Mucosa of stomach (tissue), 1 donor: ENCODE data around the gene RNF157.
A peak's percentile ranks its signal among the peaks of the same experiment; 100 is the strongest.

Experiments
- H3K27me3 ChIP-seq: one replicate; pipeline ENCODE4 v1.7.0; 2013; ENCODE audit warnings: mild to moderate bottlenecking, low read length; ENCODE audit not compliant: control insufficient read depth, insufficient read depth
- H3K36me3 ChIP-seq: one replicate; pipeline ENCODE4 v1.7.0; 2013; ENCODE audit warnings: low read length; ENCODE audit not compliant: control insufficient read depth, insufficient read depth
- H3K4me1 ChIP-seq: one replicate; pipeline ENCODE4 v1.7.0; 2013; ENCODE audit warnings: mild to moderate bottlenecking, low read length; ENCODE audit not compliant: control insufficient read depth, insufficient read depth
- H3K4me3 ChIP-seq: one replicate; pipeline ENCODE4 v1.7.0; 2013; ENCODE audit warnings: low read length
- H3K9ac ChIP-seq: one replicate; pipeline ENCODE4 v1.7.0; 2013; ENCODE audit warnings: mild to moderate bottlenecking, low read length, moderate library complexity
- H3K9me3 ChIP-seq: one replicate; pipeline ENCODE4 v1.7.0; 2013; ENCODE audit warnings: mild to moderate bottlenecking, low read length, moderate library complexity; ENCODE audit not compliant: control insufficient read depth
- donor health status: Pancreatic carcinoma.

RNF157 gene

DNA sequence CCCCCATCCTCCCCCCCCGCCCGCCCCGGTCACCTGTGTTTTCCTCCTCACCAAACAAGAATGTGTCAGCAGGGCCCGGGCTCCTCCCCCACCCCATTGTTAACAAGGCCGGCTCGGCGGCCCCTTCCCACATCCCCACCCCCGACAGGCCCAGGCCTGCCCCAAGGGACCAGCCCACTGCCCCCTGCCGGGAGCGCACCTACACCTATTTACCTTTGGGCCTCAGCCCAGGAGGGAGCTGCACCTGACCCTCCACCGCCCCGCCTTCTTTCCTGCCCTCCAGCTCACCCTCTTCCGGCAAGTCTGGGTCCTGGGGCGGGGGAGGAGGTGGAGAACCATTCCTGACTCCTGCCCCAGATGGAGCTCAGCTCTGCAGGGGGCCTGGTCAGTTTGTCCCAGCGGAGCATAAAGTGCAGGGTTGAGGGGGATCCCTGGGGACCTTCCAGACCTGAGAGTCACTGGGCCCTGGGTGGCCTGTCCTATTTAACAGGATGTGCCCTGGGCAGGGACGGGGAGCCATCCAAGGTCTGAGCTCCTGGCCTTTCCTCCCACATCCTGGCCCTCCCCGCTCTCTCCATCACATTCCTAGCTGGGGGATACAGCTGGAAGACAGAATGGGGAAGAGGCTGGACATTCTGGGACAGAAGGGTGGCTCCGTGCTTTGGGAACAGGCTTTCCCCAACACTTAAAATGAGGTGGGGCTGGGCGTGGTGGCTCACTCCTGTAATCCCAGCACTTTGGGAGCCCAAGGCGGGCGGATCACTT lies 107.5 kb downstream of the RNF157 start:
- H3K9ac ChIP-seq = peak overlapping the region; percentile 31
- H3K27me3 ChIP-seq = peaks cover 15% of the 10 kb centered on the region
- H3K9me3 ChIP-seq = no peaks in the 10 kb centered on the region
- no peaks in the 10 kb centered on the region for H3K36me3 ChIP-seq
- H3K4me3 ChIP-seq = no peak overlapping the region
- peaks cover 7% of the 10 kb centered on the region for H3K4me1 ChIP-seq

DNA sequence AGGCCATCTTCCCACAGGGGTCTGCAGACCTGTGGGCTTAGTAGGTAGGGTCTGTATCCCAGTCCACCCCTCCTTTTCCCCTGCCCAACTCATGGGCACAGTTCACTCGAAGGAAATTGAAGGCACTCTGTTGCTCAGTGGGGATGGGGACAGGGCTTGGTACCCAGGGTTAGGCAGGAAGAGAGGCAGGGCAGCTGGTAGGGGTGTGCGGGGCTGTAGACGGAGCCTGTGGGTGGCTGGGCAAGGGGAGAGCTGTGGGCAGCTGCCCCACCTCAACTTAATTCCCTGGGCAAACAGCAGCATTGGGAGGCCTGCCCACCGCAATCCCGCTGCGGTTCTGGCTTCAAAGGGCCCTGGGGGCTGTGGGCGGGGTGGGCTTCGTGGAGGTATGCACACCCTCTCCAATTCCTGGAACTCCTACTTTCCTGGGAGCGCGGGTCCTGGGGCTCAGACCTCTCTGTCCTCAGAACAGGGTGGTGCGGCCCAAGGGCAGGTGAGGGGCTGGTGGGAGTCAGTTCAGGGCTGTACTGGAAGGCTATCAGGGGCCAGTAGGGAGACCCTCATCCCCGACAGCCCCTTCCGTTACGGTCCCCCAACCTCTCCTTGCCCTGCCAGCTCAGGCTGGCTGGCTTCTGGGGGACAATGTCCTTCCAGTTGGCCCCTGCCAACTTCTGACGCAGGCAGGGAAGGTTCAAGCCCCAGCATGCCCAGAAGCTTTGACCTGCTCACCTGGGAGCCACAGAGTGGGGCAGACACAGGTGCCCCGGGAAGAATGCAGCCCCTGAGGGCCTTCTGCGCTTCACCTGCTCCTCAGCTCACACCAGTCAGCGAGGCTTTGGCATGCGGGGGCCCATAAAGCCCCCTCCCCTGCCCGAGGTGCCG lies 108.4 kb downstream of the RNF157 start:
- no peaks in the 10 kb centered on the region for H3K9me3 ChIP-seq
- no peak overlapping the region for H3K4me3 ChIP-seq
- no peak overlapping the region for H3K9ac ChIP-seq
- peaks cover 7% of the 10 kb centered on the region for H3K4me1 ChIP-seq
- no peaks in the 10 kb centered on the region for H3K36me3 ChIP-seq
- peaks cover 8% of the 10 kb centered on the region for H3K27me3 ChIP-seq

DNA sequence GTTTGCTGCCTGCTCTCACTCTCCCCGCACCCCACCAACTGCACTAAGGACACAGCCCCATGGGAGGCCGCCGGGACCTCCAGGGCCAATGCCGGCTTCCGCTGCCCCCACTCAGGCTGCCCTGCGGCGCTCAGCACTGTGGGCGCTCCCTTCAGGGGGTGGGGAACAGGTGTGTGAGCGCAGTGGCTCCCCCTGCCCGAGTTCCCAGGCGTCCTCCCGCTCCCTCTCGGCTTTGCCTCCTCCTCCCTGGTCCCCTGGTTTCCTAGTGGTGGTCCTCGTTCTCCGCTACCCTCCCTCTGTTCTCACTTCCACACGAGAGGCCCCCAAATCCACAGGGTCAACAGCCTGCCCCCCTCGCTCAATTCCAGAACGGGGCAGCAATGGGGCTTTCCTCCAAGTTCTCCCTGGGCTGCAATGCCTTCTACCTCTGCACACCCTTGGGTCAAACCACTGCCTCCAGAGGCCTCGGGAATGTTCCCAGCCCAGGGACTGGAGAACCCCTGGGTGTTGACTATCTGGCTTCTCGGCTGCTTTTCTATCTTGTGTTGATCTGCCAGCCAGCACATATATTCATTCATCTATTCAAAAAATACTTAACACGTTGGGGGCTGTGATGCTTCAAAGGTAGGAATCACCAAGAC lies 109.1 kb downstream of the RNF157 start:
- Histone ChIP-seq H3K36me3 (no peaks in the 10 kb centered on the region), H3K4me3 (no peak overlapping the region), H3K9ac (no peak overlapping the region), H3K4me1 (peaks cover 7% of the 10 kb centered on the region), H3K27me3 (peaks cover 4% of the 10 kb centered on the region), H3K9me3 (no peaks in the 10 kb centered on the region)

DNA sequence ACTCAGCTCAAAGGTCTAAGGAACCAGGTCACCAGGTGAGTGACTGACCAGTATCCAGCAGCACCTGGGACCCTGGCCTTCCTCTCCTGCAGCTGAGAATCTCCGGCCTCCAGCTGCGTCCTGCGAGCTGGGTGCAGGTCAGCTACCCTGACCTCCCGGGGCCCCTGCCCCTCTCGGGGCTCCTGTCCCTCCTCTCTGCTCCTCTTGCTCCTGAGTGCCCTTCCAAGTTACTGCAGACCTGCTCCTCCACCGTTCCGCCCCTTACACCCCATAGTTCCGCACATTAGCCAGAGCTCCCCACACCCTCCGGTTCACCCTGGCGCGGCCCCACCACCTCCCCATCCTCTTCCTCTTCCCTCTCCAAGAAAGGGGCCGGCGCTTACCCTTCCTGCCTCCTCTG lies 109.8 kb downstream of the RNF157 start:
- H3K9me3 ChIP-seq = no peaks in the 10 kb centered on the region
- peaks cover 7% of the 10 kb centered on the region for H3K4me1 ChIP-seq
- peaks cover 4% of the 10 kb centered on the region for H3K27me3 ChIP-seq
- H3K4me3 ChIP-seq = no peak overlapping the region
- H3K36me3 ChIP-seq = no peaks in the 10 kb centered on the region
- no peak overlapping the region for H3K9ac ChIP-seq

DNA sequence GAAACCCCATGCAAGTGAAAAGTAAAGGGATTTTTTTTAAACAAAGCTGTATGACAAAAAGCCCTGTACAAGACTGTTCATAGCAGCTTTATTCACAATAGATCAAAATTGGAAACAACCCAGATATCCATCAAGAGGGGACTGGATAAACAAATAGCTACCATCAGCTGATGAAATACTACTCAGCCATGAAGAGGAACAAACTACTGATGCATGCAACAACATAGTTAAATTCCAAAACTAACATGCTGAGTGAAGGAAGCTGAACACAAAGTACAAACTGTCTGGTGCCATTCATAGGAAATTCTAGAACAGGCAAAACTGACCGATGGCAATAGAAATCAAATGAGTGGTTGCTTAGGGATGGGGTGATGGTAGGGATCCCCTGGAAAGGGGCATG lies 114.4 kb downstream of the RNF157 start:
- Histone ChIP-seq H3K4me1 (peaks cover 8% of the 10 kb centered on the region), H3K9me3 (no peaks in the 10 kb centered on the region), H3K36me3 (no peaks in the 10 kb centered on the region), H3K9ac (no peak overlapping the region), H3K27me3 (no peaks in the 10 kb centered on the region), H3K4me3 (no peak overlapping the region)

DNA sequence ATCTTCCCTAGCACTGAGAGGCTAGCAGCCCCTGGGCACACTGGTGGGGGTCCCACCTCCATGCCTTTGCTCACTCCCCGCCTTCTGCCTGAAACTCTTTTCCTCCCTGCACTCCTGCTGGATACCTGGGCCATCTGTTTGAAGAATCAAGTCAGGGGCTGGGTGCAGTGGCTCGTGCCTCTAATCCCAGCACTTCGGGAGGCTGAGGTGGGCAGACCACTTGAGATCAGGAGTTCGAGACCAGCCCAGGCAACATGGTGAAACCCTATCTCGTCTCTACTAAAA lies 115.0 kb downstream of the RNF157 start:
- Histone ChIP-seq H3K27me3 (no peaks in the 10 kb centered on the region), H3K9me3 (no peaks in the 10 kb centered on the region), H3K4me1 (peaks cover 8% of the 10 kb centered on the region), H3K36me3 (no peaks in the 10 kb centered on the region), H3K9ac (no peak overlapping the region), H3K4me3 (no peak overlapping the region)

DNA sequence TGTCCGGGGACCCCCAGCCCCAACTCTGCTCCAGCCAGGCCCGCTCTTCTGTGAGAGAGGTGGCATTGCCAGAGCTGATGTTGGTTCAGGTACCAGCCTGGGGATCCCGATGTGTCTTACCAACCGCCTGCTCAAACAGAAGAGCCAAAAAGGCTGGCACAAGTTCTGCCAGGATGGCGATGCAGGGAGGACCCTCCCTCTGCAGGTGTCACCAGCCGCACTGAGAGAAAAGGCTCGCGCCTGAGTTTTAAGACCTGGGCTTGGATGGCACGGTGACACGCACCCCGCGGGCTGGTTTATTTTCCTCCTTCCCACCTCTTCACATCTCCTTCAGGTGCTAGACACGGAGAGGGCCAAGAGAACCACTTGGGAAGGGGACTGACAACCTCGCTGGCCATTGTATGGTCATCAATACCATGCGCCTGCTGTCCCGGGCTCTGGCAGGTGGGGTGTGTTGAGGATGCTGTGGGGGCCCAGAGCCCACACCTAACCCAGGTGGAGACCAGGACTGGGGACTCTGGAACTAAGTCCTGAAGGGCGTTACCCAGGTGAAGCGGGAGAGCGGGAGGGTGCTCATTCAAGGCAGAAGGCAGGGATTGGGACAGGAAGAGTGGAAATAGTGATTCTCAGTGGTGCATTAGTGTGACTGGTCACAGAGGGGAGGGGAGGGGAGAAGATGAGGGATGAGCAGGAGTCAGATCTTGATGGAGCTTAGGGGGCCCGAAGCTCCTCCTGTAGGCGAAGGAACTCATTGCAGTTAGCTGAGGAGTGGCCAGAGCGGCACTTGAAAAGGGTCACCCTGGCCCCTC lies 115.5 kb downstream of the RNF157 start:
- no peaks in the 10 kb centered on the region for H3K9me3 ChIP-seq
- peaks cover 8% of the 10 kb centered on the region for H3K4me1 ChIP-seq
- no peak overlapping the region for H3K9ac ChIP-seq
- no peaks in the 10 kb centered on the region for H3K27me3 ChIP-seq
- H3K36me3 ChIP-seq = no peaks in the 10 kb centered on the region
- H3K4me3 ChIP-seq = no peak overlapping the region

DNA sequence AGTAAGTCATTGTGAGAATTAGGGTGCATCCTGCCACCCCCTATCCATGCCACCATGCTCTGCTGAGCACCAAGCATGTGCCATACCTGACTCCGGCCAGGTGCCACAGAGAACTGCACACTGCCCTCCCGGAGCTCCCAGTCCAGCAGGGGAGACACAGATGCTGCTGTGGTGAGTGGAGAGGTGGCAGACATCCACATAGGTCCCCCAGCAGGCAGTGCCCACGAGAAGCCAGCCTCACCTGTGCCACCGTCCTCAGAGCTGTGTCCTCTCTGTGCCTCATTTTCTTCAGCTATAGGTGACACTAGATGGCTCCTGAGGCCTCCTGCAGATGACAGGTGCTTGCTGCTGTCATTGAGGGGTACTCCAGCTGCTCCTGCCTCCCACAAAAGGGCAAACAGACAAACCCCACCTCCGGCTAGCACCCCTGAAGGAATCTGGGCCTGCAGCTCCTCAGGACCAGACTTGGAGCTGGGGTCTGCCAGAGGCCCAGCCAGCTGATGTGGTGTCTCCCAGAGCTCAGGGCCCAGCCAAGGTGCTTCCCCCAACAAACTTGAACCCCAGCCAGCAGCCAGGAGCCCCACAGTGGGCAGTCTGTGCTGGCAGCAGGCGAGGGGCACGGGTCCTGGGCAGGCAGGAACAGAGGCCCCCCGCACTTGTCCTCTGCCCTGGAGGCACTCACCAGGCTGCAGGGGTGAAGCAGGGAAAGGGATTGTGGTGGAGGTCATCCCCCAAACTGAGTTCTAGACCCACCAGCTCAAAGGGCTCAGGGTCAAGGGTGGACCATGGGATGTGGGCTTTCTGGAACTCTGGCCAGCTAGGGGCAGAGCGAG lies 116.3 kb downstream of the RNF157 start:
- no peak overlapping the region for H3K4me3 ChIP-seq
- peaks cover 8% of the 10 kb centered on the region for H3K4me1 ChIP-seq
- H3K9me3 ChIP-seq = no peaks in the 10 kb centered on the region
- no peaks in the 10 kb centered on the region for H3K36me3 ChIP-seq
- H3K9ac ChIP-seq = no peak overlapping the region
- no peaks in the 10 kb centered on the region for H3K27me3 ChIP-seq

DNA sequence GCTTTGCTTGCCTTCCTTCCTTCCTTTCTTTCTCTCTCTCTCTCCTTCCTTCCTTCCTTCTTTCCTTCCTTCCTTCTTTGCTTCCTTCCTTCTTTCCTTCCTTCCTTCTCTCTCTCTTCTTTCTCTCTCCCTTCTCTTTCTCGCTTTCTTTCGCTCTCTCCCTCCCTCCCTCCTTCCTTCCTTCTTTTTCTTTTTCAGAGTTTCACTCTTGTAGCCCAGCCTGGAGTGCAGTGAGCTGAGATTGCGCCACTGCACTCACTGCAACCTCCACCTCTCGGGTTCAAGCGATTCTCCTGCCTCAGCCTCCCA lies 117.1 kb downstream of the RNF157 start:
- peaks cover 8% of the 10 kb centered on the region for H3K4me1 ChIP-seq
- H3K36me3 ChIP-seq = no peaks in the 10 kb centered on the region
- no peak overlapping the region for H3K4me3 ChIP-seq
- no peaks in the 10 kb centered on the region for H3K9me3 ChIP-seq
- H3K27me3 ChIP-seq = no peaks in the 10 kb centered on the region
- H3K9ac ChIP-seq = no peak overlapping the region

DNA sequence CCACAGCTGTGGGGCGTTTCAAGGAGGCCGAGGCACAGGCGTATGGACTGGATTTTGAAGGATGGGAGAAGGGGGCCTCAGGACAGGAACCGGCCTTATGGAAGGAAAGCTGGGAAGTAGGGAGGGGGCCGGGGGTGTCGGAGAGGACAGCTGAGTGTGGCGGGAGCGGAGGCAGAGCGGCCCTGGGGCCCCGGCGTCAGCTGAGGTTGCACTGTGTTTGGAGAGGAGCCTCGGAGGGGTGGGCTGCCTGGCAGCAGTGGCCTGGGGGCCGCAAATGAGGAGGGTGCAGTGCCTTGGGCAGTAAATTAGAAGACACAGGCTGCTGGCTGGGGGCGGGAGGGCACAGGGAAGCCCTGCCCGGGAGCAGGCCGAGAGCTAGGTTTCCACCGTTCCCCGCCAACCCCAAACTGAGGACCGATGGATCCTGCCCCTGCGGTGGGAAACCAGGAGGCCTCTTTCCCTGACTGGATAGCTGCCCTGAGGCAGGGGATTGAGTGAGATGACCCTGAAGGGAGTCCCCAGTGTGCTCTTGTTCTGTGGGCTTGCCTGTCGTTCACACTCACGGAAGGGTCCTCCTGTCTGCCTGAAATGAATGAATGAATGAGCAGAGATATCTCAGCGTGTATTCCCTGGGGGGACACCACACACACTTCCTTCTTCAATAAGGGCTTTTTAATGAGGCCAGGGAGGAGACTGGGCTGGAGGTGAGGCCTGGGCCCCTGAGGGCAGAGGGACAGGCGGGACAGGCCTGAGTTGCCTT lies 117.7 kb downstream of the RNF157 start:
- Histone ChIP-seq H3K4me3 (no peak overlapping the region), H3K36me3 (no peaks in the 10 kb centered on the region), H3K9ac (peak overlapping the region; percentile 66), H3K27me3 (no peaks in the 10 kb centered on the region), H3K4me1 (peaks cover 8% of the 10 kb centered on the region), H3K9me3 (no peaks in the 10 kb centered on the region)
